ENCODE measurements around the gene SYT12.

GRCh38 chr11:67054346-67054835 is 31.5 kb downstream of the SYT12 start:
- TF ChIP-seq CTCF (IDR thresholded peaks at IDR 0.05) = no peak
- TF ChIP-seq POLR2A (IDR thresholded peaks at IDR 0.05) = no peak

Data from body of pancreas (tissue), 4 donors.